Activated T-cell treated with anti-CD3 and anti-CD28 coated beads, Interleukin-2, amount 50 U/mL, for 1 hour (primary cell): ENCODE measurements around the gene MAOB.
"Not testable (repeated sequence)": the region's sequence is repeated elsewhere in the genome, so short reads cannot be mapped to it uniquely, and the experiment has no call there.

Source experiments
- DNase-seq: peaks from one replicate; pipeline ENCODE4 v3.0.0-alpha.2; 2020

Gene MAOB

GRCh38 chrX:43882294-43882681 is at the start of gene MAOB:
MAOB (minus strand) TSS chrX:43882450; CDS start chrX:43882299, 151 bp downstream.
- DNase-seq = no peak

DNA sequence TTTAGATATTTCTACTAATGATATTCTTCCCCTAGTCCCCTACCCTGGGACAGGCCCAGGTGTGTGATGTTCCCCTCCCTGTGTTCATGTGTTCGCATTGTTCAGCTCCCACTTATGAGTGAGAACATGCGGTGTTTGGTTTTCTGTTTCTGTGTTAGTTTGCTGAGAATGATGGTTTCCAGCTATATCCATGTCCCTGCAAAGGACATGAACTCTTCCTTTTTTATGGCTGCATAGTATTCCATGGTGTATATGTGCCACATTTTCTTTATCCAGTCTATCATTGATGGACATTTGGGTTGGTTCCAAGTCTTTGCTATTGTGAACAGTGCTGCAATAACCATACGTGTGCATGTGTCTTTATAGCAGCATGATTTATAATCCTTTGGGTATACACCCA is 39.8 kb upstream of the MAOB start:
- DNase-seq = not testable (repeated sequence)

GRCh38 chrX:43910772-43911171 is 28.5 kb upstream of the MAOB start:
- not testable (repeated sequence) for DNase-seq

- no peak for DNase-seq
Measured at GRCh38 chrX:43910012-43910411, 27.8 kb upstream of the MAOB start.

GRCh38 chrX:43909141-43909540 is 26.9 kb upstream of the MAOB start:
- no peak for DNase-seq

DNA sequence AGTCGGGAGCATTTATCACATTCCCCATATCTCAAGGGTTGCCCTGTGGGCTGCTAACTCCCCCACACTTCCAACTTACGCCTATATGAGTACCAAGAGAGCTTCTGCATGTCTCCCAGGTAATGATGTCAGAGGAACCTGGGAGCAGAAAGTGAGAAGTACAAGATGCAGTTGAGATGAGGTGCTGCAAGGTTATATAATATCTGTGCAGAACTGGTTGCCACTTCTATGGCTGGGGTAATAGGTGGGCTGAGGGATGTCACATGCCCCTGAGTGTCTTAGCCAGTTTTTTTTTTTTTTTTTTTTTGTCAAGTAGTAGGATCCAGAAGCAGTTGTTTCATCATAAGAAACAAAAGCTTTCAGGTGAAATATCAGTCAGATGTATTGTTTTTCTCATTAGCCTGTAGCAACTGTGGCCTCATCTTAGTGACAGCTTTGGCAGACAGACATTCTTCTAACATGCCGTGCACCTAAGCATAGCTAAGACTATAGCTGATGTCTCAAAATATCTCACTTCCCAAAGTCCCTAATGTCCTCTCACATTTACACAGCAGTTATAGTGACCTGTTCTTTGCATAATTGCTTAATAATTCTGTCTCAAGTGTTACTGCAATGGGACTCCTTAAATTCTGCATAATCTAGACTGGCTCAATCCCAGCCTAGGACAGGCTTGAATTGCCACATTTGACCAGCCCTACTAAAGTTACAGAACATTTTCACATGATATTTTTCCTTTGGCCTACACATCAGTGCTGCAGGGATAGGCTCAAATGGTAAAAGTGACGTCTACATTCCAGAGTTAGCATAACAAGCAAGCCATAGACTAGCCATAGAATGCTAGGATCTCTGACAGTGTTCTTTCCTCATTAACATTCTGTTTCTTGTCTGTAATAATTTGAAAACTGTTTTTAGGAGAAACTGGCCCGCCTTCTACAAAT is 17.9 kb upstream of the MAOB start:
- DNase-seq = no peak

- DNase-seq = no peak
Measured at GRCh38 chrX:43898406-43899035, 16.3 kb upstream of the MAOB start.

DNA sequence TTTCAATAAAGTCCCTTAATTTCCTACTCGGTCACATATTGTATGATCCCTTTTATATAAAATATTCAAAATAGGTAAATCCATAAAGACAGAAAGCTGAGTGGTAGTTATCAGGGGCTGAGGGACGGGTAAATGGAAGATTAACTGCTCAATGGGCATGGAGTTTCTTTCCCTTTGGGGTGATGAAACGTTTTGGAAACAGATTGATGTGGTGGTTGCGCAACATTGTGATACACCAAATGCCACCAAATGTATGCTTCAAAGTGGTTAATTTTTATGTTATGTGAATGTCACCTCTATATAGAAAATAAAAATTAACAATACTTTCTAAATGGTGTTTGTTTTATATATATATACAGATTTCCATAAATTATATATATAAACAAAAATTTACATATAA is 15.0 kb upstream of the MAOB start:
- no peak for DNase-seq

- no peak for DNase-seq
Measured at GRCh38 chrX:43892336-43892870, 10.2 kb upstream of the MAOB start.

GRCh38 chrX:43885617-43886016 is 3.4 kb upstream of the MAOB start:
- DNase-seq = no peak

GRCh38 chrX:43881410-43882293 is 598 bp downstream of the MAOB start:
- no peak for DNase-seq

GRCh38 chrX:43880425-43880824 is 1.8 kb downstream of the MAOB start:
- DNase-seq = no peak

- DNase-seq = no peak
Measured at GRCh38 chrX:43878906-43879526, 3.2 kb downstream of the MAOB start.

- no peak for DNase-seq
Measured at GRCh38 chrX:43876680-43877079, 5.6 kb downstream of the MAOB start.

DNA sequence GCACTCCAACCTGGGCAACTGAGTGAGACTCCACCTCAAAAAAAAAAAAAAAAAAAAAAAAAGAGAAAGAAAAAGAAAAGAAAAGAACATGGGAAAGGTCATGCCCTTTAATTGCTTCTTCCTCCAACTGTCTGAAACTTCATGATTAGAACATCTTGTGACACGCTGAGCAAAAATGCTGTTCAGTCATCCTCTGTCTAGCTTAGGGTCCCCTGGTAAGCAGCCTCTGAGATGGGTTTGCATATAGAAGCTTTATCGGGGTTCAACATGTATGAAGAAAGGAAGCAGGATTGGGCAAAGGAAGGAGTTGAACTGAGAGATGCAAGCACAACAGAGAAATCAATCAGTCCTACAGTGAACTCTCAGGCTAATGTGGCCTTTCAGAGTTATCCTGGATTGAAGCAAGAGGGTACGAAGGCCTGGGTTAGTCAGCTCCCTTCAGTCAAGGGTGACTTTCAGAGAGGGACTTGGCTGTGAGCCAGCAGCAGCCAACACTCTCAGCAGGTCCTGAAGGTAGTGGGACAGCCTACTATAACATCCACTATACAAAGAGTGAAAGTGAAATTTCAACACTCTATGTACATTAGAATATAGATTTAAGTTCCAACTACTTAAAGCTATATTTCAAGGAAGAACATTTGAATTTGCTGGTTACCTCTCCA is 11.4 kb downstream of the MAOB start:
- DNase-seq = no peak

- no peak for DNase-seq
Measured at GRCh38 chrX:43870011-43870410, 12.2 kb downstream of the MAOB start.

GRCh38 chrX:43868791-43869190 is 13.5 kb downstream of the MAOB start:
- no peak for DNase-seq

DNA sequence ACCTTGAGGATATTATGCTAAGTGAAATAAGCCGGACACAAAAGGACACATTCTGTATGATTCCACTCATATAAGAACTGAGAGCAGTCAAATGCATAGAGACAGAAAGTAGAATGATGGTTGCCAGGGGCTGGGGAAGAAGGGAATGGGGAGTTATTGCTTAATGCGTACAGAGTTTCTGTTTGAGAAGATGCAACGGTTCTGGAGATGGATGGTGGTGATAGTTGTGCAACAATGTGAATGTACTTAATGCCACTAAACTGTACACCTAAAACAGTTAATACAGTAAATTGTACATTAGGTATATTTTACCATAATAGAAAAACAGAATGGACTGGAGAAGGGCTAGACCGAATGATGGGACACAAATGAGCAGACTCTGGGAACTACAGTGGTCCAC is 15.8 kb downstream of the MAOB start:
- no peak for DNase-seq

- DNase-seq = no peak
Measured at GRCh38 chrX:43865791-43866190, 16.5 kb downstream of the MAOB start.

DNA sequence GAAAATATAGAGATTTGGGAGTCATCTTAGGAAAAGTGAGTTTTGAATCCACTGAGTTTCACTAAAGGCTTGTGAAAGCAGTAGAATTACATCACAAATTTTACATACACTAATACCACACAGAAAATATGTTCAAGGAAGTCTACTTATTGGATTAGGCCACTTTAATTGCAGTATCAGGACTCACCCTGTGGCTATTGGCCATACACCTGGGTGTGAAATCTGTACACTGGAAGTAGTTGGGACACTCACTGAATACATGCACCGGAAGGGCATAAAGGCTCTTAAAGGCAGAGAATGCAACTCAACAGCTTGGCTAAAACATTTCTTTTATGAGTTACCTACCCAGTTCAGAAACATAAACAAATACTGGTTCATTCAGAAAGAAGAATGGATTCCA is 19.8 kb downstream of the MAOB start:
- no peak for DNase-seq

- DNase-seq = no peak
Measured at GRCh38 chrX:43861750-43862149, 20.5 kb downstream of the MAOB start.
